NCI-H2081 treated with DMSO at 0.1 percent for 48 hours (cell line): ENCODE measurements around the gene TOMM40L.

Source experiments
- DNase-seq: peaks from one replicate; lab custom pipeline; 2025; lab: John Stamatoyannopoulos, UW

The TOMM40L gene

GRCh38 chr1:161197560-161198193, 28.2 kb upstream of the TOMM40L start:
- no peak for DNase-seq

- DNase-seq: no peak
Observed at GRCh38 chr1:161198194-161198896, 27.5 kb upstream of the TOMM40L start.

DNA sequence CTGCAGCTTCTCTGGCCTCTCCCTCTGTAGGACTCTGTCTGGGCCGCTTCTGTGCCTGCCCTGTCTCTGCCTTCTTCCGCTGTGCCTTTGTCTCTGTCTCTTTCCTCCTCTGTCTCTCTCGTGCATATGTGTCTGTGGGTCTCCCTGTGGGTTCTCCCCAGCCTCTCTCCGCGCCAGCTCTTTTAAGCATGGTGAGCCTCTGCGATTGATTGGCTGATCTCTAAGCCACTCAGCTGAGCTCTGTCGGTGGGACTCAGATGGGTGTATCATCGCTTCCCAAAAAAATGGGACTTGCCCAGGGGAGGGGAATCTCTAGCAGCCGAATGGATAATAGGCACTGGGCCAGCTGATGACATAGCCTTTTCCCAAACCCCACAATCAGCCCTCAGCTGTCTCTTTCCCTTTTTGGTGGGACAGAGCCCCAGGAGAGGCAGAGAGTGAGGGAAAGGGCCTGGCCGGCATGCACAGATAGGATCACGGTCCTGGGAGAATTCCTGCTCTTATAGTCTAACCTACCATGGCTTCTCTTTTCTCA, 26.9 kb upstream of the TOMM40L start, which contains the start of gene ADAMTS4:
ADAMTS4 (minus strand) TSS at position 158 of the 535 bp plus-strand sequence. CDS start 427 bp downstream, outside the sequence.
- no peak for DNase-seq

DNA sequence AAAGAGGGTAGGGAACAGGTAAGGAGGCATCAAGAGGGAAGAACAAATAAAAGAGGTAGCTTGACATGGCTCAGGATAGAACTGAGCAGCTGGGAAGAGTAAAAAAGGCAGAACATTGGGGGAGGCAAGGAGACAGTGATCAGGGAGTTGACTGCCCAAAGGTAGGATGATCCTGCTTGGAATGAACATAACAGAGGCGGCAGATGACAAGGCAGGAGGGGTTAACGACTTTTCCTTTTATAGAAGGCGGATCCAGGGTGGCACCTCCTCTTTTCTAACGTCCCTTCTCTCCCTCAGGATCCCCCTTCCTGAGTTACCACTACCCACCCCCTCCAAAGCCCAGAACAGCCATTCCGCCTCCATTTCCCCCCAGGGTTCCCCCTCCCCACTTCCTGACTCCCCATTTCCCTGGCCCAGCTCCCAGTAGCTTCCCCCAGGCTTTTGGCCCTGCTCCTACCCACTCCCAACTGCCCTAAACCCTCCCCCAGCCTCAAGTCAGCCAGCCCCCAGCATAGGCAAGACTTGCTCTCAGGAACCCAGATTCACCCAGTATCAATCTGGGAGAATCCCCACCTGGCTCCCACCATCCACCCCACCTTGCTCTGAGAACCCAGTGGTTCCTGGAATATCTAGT, 26.2 kb upstream of the TOMM40L start:
- DNase-seq: no peak

DNA sequence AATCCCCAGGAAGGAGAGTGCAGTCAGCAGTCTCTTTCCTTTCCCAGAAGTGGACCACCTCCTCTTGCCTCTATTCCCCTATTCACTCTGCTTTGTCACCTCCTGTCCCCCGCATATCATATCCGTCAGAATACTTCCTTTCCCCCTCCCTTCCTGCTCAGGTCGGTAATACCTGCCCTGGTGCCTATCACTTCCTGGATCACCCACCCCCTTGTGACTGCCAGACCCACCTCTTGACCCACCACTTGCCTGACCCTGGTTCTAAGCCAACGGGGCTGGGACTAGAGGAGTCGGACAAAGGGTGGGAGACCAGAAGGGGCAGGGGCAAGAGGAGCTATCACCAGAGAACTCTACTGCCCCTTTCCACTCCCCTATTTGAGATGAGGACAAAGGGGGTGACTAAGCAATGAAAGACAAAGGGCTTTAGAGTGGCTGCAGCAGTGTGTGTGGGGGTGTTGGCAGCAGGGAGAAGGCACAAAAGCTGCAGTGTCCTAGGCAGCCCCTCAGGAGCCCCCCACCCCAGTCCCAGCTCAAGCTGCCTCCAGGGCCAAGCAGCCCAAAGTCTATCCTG, 25.4 kb upstream of the TOMM40L start:
- DNase-seq: no peak

DNA sequence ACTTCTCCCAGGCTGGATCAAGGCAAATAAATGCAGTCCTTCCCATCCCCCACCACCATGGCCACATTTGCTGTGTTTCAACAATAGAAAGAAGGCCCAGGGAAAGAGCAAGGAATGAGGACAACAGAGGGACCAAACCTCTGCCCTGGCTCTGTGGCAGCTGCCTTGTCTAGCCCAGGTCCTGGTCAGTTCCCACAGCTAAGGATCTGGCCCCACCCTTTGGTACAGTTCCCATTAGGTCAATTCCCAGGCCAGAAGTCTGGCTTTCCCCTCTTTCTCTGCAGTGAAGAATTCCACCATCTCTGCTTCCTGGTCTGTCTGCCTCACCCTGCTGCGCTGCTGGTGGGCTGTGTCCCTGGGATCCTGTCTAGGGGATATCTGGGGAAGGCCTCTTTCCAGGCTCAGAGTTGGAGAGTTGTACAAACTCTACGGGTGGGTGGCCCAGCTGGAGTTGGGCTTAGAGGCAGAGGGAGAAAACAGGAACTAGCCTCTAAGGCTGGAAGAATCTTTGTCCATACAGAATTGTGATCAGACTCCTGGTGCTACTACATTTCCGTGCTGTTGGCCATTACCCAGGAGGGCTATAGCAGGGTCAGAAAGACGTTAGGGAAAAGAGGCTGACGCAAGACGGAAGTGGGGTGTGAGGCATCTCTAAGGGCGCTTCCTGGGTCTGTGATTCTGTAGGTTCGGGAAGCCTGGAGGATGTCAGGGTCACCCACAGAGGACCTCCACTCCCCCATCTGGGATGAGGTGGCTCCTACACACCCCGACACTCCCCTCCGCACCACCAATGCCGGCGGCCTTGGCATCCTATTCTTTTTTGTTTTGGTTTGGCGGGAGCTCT, 24.6 kb upstream of the TOMM40L start:
- no peak for DNase-seq

GRCh38 chr1:161201836-161202712, 23.8 kb upstream of the TOMM40L start, which contains the start of gene NDUFS2:
NDUFS2 (plus strand) TSS chr1:161202367; CDS start chr1:161202386, 19 bp downstream.
- peak; percentile 98 for DNase-seq

DNA sequence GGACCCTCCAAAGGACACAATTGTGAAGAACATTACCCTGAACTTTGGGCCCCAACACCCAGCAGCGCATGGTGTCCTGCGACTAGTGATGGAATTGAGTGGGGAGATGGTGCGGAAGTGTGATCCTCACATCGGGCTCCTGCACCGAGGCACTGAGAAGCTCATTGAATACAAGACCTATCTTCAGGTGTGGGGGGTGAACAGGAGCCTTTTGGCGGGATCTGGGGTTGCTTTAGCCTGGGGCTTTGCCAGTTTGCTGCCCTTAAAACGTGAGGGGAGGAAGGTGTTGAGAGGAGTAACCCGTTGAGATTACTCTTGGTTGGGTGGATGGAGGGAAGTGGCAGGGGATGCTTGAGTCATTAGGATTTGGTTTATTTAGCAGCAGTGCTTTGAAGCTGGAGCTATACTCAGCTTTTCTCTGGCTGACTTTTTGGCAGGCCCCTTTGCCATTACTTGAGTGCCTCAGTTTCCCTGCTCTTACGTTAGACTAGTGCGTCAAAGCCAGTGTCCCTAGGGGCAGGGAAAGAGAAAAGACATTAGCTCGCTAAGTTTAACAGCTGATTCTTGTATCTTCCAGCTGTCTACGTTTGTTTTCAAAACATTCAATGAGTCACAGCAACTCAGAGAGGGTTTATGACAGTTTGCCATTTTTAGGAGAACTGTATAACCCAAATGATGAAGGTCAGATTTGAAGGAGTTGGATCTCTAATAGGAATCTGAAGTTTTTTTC, 19.3 kb upstream of the TOMM40L start:
- no peak for DNase-seq

GRCh38 chr1:161207173-161207572, 18.7 kb upstream of the TOMM40L start:
- no peak for DNase-seq

GRCh38 chr1:161209790-161210409, 16.0 kb upstream of the TOMM40L start:
- DNase-seq: peak; percentile 66

DNA sequence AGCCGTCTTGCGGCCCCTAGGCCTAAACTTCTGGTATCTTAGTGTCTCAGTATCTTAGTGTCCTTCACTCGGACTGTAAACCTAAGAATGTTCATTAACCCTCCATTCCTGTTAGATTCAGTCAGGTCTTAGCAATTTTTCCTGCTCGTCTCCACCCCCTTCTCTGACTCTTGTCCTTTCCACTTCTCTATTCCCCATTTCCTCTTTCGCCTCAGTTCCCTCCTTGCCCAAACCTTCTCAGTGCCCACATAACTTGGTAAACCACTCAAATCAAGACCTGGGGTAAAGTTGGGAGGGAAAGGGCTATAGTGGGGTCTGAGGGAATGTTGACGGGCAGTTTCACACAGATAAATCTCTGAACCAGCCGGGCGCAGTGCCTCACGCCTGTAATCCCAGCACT, 11.5 kb upstream of the TOMM40L start:
- DNase-seq: no peak

DNA sequence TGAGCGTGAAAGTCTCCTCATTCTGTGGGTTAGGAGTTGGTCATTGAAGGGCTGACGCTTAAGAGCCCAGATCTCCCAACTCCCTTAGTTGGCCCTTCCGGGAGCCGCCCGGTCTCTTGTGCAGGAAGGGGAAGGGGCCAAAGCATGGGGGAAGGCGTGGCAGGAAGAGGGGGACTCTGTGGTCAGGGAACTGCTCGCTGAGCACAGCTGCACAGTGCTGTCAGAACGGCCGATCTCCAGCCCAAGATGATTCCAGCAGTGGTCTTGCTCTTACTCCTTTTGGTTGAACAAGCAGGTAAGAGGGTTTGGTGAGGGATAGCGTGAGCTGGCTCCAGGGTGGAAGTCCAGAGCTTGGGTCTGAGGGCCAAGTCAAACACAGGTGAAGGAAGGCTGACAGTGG, 10.8 kb upstream of the TOMM40L start, which contains the start of gene FCER1G:
FCER1G (plus strand) TSS at position 220 of the 400 bp plus-strand sequence; CDS start at position 247, 27 bp downstream.
- DNase-seq: no peak

DNA sequence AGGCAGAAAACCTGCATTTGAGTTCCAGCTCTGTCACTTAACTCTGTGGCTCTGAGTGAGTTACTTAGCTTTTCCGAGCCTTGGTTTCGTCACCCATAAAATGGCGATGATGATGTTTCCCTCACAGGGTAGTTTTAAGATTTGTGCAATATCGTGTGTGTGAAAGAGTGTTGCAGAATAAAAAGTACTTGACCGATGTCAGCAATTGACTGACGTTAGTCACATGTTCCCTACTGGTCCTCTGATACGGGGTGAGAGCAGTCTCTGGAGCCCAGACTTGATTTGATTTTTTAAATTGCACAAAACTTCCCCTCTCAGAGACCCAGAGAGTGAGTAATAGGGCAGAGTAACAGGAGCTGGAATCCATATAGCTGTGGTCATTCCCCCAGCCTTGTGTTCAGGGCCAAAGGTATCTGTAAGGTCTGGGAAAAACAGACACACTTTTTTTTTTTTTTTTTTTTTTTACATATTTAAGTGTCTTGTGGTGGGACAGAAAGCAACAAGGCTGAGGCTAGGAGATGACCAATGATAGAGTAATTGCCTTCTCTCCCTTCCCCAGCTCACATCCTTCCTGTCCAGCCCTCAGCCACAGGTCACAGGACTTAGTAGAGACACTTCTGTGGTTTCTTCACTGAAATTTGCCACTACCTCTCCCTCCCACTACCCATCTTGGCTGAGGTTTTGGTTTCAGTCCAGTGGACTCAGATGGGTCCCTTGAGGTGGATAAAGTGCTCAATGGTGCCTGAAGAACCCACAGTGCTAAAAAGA, 8.7 kb upstream of the TOMM40L start:
- no peak for DNase-seq

GRCh38 chr1:161217831-161218230, 8.0 kb upstream of the TOMM40L start:
- DNase-seq: no peak

DNA sequence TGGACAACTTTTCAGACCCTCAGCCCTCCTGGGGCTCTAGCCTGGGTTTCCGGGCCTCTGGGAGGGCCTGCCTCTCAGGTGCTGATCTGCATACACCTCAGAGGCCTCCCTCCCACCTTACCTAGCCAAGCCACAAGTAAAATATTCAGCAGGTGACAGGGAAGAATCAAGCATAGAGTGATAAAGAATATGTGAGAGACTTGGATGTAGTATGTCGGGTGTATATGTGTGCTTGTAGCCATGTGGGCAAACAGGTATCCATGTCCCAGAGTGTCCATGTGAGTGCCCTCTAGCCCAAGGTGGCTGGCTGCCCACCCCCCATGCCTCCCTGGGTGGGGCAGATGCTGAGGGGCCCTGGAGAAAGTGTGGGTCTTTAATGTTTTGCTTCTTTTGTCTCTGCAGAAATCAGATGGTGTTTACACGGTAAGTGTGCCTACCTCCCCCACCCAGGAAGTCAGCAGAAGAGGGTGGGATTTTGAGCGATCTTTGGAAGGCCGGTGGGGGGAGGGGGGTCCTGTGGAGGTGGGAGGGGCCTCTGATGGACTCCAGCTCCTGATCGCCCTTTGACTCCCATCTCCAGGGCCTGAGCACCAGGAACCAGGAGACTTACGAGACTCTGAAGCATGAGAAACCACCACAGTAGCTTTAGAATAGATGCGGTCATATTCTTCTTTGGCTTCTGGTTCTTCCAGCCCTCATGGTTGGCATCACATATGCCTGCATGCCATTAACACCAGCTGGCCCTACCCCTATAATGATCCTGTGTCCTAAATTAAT, 7.4 kb upstream of the TOMM40L start:
- DNase-seq: no peak

GRCh38 chr1:161219078-161219892, 6.6 kb upstream of the TOMM40L start:
- no peak for DNase-seq

- DNase-seq: no peak
Observed at GRCh38 chr1:161220002-161220401, 5.9 kb upstream of the TOMM40L start.
